Kasumi-1 (cell line): ENCODE measurements around the gene ANKRD29.
"Not testable (repeated sequence)": the region's sequence is repeated elsewhere in the genome, so short reads cannot be mapped to it uniquely, and the experiment has no call there.

Experiments
- DNase-seq, 2 experiments: peaks; one replicate each; lab custom pipeline; 2025; lab: John Stamatoyannopoulos, UW

ANKRD29 gene

DNA sequence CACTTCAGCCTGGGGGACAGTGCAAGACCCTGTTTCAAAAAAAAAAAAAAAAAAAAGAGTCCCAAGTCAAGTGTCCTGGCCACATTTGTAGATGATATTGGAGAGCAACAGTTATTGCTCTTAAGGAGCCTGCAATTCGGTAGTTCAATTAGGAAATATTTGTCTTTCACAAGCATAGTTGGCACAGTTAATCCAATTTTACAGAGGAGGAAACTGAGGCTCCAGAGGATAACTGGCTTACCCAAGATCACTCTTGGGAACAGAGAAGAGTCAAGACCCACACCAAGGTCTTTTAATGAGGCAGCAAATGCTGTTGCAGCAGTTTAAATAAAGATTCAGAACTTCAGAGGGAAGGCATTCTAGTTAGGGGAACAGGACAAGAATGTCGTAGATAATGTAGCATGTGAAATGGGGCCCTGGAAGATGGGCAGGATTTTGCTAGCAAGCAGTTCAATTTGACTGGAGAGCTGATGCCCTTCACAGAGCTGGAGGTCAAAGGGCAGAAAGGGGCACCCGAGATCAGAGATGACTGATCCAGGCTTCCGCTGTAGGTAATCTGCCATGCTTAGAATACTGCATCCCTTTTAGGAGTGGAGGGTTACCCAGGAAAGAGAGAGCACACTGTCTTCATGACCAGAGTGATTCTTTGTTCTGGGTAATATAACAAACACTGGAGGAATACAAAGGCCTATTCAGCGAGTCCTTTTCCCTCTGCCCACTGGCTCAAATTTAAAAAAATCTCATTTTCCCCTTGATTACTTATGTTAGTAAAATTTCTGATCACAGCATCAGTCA lies 79.4 kb downstream of the ANKRD29 start:
- DNase-seq = no peak

DNA sequence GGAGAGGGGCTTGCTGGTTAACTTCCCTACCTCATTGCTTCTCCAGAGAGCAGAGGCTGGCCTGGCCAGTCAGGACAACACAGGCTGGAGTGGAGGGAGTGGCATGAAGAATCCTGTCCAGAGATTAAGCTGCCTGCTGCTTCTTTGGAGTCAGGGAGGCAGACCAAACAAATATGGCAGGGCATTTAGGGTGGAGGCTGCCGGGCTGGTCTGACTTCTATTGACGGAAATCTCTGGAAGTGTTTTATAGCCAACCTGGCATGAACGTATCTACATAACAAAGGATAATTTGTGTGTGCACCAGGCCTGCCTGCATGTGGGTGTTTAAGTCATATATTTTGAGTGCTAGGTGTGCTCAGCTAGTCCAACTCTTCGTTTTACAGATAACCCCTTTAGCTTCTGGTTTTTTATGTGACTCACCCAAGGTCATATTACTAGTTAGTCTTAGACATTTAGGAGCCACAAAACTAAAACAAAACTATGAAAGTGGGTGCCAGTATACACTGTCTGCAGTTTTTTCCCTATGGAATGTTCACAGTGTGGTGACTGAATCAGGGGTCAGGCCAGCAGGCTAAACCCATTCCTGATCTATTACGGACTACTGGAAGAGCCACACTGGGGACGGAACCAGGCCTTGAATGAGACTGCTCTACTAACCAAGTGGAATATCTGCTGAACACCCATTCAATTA lies 81.9 kb downstream of the ANKRD29 start:
- DNase-seq = no peak

DNA sequence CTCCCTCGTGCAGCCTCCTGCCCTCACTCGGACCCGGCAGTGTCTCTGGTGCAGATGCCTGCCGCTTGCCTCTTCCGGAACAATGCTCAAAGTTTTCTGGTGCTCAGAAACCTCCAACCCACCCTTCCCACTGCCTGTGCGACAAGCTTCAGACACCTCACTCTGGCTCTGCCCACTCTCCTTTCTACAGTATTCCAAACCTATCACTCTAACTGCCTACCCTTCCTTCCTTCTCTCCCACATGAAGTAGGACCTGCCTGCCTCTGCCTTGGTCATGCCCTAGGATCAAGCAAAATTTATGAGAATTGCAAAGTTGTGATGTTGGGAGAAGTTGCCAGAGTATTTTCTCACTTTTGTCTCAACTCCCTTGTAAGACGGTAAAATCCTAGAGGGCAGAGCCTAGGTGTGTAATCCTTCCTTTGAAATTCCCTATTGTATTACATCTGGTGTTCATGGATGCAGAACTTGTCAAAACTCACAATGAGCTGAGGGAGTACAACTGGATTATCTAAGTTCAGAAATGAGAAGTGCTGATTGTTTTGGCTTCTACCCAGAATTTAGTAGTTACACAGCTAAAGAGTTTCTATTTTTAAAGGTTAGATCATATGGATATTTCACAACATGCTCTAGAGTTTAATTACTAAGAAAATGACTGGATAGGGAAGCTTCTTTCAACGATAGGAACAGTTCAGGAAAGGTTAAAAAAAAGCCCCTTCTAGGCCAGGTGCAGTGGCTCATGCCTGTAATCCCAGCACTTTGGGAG lies 83.6 kb downstream of the ANKRD29 start:
- peak in 1 of 2 experiments; percentile 18 for DNase-seq

DNA sequence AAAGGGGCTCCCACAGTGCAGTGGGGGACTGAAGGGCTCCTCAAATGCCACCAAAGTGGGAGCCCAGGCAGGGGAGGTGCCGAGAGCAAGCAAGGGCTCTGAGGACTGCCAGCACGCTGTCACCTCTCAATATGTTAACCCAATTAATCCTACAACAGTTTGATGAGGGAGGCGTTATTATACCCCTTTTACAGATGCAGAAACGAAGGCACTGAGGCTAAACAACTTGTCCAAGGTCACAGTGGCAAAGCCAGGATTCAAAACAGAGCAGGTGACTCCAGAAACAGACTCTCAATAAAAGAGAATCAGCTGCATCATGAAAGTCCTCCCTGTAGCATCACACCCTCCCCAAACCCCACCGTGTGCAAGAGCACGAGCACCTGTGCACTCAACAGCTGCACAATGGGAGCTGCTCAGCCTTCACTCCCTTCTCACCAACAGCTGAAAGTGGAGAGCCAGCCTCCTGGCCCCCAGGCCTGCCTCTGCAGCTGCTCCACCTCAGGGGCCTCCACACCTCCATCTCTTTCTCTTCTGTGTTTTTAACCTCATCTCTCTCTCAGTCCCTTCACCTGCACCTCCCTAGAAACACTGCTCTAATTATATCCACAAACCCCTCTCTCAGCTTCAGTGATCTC lies 84.5 kb downstream of the ANKRD29 start:
- DNase-seq = no peak

DNA sequence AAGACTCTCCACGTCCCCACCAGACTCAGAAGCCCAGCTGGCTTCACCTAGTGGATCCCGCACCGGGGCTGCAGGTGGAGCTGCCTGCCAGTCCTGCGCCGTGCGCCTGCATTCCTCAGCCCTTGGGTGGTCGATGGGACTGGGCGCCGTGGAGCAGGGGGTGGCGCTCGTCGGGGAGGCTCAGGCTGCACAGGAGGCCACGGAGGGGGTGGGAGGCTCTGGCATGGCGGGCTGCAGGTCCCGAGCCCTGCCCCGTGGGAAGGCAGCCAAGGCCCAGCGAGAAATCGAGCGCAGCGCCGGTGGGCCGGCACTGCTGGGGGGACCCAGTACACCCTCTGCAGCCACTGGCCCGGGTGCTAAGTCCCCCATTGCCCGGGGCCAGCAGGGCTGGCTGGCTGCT lies 85.2 kb downstream of the ANKRD29 start:
- not testable (repeated sequence) for DNase-seq

DNA sequence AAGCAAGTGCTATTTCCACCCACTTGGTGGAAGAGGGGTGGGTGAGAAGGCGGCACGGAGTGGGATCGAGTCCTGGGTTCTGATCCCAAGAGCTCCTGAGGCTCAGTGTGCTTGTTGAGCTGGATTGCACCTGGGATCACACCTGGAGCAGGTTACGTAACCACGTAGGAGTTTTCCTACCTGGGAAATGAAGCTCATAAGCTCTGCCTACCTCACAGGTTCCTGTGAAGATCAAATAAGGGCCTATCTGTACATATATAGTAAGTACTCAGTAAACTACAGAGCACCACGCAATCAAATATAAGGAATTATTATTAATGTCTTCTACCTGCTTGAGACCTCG lies 87.4 kb downstream of the ANKRD29 start:
- no peak for DNase-seq

DNA sequence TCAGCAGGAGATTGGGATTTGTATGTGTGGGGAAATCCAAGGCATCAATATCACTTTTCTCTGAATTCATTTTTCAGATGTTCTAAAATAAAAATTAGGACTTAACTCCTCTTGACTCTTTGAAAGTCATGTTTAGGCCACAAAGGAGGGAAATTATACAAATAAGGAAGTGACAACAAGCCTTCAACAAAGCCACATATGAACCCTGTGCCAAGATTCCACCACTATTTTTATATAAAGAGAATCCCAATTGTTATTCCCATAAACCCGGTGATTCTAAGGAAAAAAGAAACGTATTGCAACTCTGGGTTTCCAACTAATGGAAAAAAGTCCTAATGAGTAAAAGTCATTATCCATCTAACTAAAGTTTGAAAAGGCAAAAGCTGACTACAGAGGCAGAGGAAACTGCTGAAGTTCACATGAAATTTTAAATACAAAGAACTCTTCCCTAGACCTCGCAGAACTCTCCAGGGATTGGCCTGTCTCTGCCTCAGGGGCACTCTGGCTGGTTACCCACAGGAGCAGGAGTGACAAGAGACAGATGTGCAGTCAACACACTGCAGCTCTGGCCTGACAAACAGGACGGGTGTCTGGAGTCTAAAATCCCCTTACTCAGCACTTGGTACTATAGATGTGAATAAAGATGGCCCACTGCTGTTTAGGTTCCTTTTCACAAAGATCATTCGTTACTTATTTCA lies 88.0 kb downstream of the ANKRD29 start:
- no peak for DNase-seq

DNA sequence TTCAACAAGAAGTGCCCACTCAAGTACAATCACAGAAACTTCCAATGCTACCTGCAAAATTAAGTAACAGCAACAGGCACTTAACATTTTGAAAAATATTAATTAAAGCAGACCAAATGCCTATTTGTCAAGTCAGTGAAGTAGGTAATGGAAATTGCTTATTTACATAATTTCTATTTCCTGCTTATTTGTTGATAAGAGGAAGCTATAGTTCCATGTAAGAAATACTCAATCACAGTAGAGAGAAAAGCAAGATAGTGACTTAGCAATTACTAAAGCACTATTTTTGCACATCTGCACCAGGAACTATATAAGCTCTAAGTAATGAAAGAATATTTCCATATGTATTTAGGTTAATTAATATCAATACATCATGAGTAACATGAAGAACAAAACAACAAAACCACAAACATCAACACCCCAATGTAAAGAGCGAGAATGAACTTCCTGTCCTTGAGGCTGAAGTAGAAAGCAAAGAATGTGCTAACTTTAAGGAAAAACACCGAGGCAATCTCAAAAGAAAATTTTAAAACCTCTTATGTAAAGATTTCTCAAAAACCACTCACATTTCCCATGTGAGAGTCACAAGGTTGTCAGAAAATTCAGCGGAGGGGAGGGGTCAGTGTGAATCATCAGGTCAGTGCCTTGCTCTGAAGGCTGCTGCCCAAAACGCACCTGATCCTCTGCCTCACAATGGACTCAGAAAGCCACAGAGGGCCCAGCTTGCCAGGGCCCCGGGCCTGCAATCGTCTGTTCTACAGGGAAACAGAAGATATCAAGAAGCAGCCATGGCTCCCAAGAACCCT lies 88.9 kb downstream of the ANKRD29 start:
- no peak for DNase-seq

DNA sequence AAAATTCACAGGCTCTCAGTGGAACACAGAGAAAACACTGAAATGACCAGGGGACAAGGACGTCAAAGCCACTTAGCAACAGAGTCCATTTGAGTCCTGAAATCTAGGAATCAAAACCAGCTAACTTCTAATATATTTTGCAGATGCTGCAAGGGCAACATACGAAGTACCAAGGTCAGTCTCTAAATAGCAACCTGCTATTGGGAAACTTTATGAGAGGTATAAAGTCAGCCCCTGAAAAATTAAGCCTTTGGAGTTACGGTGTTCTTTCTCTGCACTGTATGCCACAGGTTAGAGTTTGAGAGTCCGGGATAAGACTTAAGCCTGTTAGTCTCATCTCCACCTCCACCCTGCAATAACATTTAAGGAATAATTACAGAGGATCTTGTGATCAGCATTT lies 89.7 kb downstream of the ANKRD29 start:
- no peak for DNase-seq

DNA sequence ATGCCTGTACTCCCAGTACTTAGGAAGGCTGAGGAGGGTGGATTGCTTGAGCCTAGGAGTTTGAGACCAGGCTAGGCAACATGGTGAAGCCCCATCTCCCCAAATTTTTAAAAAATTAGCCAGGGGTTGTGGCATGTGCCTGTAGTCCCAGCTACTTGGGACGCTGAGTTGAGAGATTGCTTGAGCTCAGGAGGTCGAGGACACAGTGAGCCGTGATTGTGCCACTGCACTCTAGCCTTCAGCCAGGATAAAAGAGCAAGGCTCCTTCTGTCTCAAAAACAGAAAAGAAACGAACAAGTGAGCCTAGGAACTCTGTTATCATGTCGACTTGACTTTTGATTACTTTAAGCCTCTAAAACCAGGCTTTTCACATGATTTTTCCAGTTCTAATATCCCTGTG lies 90.1 kb downstream of the ANKRD29 start:
- no peak for DNase-seq

DNA sequence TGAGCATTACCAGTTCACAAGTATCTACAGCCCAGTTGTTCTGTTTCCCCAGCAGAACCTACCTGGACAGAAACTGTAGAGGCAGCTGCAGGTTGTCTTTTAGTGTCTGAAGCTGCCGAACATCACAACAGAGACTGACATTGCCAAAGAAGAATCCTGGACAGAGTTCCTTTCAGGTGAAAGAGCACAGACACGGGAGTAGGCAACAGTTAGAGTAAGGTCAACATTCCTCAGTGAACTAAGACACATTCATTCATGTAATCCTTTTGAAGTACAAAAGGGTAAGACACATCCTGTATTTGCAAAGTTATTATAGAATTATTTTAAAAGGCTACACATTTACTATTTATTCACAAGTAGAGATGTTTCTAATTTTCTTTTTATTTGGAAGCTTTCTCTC lies 90.7 kb downstream of the ANKRD29 start:
- DNase-seq = no peak

DNA sequence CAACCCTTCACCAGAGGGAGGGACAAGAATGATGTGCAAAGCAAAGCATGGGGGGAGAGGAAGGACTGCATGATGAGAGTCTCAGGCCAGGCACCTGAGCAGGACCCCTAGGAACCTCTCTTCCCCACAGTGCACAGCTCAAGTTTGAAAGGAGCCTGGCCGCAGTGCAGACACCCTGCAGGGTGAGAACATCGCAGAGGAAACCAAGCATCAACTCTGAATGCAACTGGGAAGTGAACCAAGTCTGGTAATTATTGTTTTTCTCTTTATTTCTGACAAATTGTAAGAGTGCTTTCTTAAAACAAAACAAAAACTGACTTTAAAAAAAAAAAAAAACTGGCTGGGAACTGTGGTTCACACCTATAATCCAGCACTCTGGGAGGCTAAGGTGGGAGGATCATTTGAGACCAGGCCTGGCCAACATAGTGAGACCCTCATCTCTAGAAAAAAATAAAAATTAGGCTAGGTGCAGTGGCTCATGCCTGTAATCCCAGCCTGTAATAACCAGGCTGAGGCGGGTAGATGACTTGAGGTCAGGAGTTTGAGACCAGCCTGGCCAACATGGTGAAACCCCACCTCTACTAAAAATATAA lies 91.7 kb downstream of the ANKRD29 start:
- no peak for DNase-seq

DNA sequence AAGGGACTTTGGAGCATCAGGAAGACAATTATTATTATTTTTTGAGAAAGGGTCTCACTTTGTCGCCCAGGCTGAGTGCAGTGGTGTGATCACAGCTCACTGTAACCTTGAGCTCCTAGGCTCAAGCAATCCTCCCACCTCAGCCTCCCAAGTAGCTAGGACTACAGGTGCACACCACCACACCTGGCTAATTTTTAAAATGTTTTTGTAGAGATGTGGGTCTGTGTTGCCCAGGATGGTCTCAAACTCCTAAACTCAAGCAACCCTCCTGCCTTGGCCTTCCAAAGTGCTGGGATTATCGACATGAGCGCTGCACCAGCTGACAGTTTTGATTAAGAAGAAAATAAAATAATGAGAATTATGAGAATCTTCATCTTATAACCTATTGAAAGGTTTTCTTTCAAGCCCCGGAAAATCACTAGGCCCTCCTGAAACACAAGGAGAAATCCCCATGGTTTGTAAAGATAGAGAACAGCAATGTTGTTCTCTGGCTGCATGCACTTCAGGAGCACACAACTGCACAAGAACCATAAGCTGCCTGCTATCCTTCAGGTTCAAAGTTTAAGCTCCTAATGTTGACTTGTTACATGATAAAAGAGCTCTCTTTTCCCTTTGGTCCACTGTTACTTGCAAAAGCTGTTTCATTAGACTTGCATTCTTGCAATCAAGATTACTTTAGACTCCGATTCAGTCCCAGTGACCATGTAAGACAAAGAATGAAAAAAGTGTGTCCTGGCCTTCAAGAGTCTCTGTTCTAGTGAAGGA lies 93.2 kb downstream of the ANKRD29 start:
- no peak for DNase-seq

DNA sequence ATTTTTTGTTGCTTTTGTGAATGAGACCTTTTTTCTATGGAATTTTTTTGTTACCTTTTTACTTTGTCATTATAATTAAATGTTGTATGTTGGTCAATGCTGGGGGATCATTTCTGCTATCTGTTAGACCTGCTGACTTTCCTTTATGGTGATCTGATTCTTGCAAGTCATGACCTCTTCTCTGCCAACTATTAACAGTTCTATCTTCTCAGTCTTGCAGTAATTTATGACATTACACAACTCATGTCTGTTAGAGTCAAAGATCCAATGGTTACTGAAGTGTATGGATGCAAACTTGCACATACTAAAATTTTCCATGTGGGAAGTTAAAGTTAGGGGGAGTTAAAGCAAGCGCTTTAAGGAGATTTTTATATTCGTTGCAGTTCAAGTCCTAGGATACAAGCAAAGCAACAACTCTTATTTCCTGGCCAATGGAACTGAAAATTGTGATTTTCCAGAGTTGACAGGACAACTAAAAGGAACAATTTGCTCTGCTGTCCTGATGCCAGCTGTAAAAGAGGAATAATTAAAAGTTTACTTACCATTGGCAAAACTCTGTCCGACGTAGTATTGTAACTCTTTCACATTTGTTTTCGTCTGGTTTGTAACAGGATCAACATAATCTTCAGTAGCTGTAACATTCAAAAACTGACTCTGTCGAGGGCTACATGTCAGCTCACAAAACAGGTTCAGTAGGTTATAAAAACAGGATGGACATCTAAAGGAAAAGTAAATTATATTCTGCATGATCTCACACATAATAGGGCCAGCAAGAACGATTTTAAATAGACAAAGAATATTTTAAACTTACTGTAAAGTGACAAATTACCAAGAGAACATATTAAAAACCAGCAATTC lies 94.2 kb downstream of the ANKRD29 start:
- DNase-seq = no peak

DNA sequence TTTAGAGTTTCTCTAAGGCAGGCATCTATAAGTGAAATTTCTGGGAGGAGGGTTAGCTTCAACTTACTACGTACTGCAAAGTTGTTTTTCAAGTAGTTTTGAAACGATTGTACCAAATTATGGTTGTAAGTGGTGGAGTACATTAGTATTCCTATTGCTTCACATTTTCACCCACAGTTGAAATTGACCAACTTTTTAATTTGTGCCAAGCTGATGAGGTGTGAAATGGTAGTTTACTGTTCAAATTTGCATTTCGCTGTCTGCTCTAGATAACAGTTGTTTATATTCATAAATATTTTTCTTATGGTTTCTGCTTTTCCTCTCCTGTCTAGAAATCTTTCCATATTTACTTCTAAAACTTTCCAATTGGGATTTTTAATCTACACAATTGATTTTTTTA lies 95.0 kb downstream of the ANKRD29 start:
- no peak for DNase-seq

DNA sequence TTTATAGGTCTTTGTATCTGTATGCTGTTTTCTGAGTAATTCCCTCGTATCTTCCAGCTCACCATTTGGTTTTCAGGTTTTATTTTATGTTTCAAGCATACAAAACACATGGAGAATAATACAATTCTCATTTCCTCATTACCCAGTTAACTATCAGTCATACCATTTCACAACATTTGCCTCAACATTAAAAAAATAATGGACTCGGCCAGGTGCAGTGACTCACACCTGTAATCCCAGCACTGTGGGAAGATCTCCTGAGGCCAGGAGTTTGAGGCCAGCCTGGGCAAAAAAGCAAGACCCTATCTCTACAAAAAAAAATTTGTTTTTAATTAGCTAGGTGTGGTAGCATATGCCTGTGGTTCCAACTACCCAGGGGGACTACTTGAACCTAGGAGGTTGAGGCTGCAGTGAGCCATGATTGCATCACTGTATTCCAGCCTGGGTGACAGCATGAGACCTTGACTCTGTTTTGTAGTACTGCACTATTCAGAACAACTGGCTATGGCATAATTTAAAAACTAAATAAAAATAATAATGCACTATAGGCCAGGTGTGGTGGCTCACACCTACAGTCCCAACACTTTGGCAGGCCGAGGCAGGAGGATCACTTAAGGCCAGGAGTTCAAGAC lies 96.7 kb downstream of the ANKRD29 start:
- no peak for DNase-seq

DNA sequence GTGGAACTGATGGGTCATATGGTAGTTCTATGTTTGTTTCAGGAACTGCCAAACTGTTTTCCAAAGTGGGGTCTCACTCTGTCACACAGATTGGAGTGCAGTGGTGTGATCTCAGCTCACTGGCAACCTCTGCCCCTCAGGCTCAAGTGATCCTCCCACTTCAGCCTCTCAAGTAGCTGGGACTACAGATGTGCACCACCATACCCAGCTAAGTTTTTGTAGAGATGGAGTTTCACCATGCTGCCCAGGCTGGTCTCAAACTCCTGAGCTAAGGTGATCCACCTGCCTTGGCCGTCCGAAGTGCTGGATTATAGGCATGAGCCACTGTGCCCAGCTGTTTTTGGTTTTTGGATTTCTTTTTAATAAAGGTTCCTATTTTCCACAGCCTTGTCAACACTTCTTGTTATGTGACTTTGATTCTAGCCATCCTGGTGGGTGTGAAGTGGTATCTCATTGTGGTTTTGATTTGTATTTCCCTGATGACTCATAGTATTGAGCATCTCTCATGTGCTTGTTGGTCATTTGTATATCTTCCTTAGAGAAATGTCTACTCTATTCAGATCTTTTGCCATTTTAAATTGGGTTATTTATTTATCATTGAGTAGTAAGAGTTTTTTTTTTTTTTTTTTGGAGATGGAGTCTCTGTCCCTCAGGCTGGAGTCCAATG lies 99.2 kb downstream of the ANKRD29 start:
- no peak for DNase-seq

DNA sequence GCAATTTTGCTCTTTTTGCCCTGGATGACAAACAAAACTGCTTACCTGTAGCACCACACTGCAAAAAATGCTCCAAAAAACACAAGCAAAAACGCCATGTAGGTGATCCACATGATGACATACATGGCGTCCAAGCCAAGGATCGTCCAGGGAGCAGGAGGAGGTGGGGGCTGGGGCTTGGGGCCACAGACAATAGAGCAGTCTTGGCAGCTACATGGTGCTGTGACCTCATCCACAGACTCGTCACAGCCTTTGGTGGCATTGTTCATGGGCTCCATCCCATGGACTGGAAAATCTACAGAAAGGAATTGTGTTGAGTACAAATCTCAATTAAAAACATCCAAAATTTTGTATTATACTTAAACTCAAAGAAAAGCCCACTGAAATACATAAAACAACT lies 102.5 kb downstream of the ANKRD29 start:
- DNase-seq = no peak
